Measurements from ENCODE around the gene OR8H3. TPM values are rescaled to one million over a fixed set of nuclear protein-coding genes. Genes with fewer than 3 reads are reported as not detected.

OR8H3 gene
- total RNA-seq = not detected
- not detected for polyA plus RNA-seq
- long read RNA-seq, donor 1 = 0 reads
- long read RNA-seq, donor 2 = 0 reads
- long read RNA-seq, donor 3 = 0 reads
- long read RNA-seq, donor 4 = 0 reads
- long read RNA-seq, donor 5 = 0 reads

GRCh38 chr11:56122073-56122472, at the start of gene OR8H3:
OR8H3 (plus strand) TSS chr11:56122373; CDS start chr11:56122373, 0 bp downstream.
- no peaks in the 10 kb centered on the region for H3K4me1 ChIP-seq (ENCODE audit: control insufficient read depth in 5 of 5, insufficient read depth in 5 of 5, low read length in 5 of 5)
- H3K36me3 ChIP-seq (ENCODE audit: control insufficient read depth in 4 of 4, insufficient read depth in 4 of 4, low read length in 4 of 4) = no peaks in the 10 kb centered on the region
- no peak for ATAC-seq (ENCODE audit: insufficient read depth, low FRiP score)
- H3K27me3 ChIP-seq (ENCODE audit: control insufficient read depth in 3 of 3, insufficient read depth in 3 of 3, low read length in 2 of 3) = no peaks in the 10 kb centered on the region
- no peak within 1 kb of the TSS for H3K4me3 ChIP-seq
- H3K9me3 ChIP-seq (ENCODE audit: control insufficient read depth in 4 of 4, insufficient read depth in 3 of 4, low read length in 3 of 4) = peaks cover 0 to 3% (median 0%) of the 10 kb centered on the region in 4 donors
- no peak for DNase-seq
- 72 to 89% methylated on average over 6 of the region's 6 CpGs for WGBS, 2 donors
- H3K27ac ChIP-seq (ENCODE audit: low read depth in 1 of 2, low read length in 1 of 2) = no peak within 1 kb of the TSS
- H3K9ac ChIP-seq (ENCODE audit: insufficient read depth in 1 of 2, low read length in 2 of 2) = no peak within 1 kb of the TSS
- TF ChIP-seq CTCF (IDR thresholded peaks at IDR 0.05; ENCODE audit: control extremely low read depth, extremely low read depth) = no peak

- Histone ChIP-seq H3K9me3 (ENCODE audit: control insufficient read depth in 4 of 4, insufficient read depth in 3 of 4, low read length in 3 of 4) (peaks cover 0 to 3% (median 0%) of the 10 kb centered on the region in 4 donors), H3K36me3 (ENCODE audit: control insufficient read depth in 4 of 4, insufficient read depth in 4 of 4, low read length in 4 of 4) (no peaks in the 10 kb centered on the region), H3K4me1 (ENCODE audit: control insufficient read depth in 5 of 5, insufficient read depth in 5 of 5, low read length in 5 of 5) (no peaks in the 10 kb centered on the region), H3K27ac (ENCODE audit: low read depth in 1 of 2, low read length in 1 of 2) (no peak overlapping the region), H3K4me3 (no peak overlapping the region), H3K27me3 (ENCODE audit: control insufficient read depth in 3 of 3, insufficient read depth in 3 of 3, low read length in 2 of 3) (no peaks in the 10 kb centered on the region), H3K9ac (ENCODE audit: insufficient read depth in 1 of 2, low read length in 2 of 2) (no peak overlapping the region)
- no peak for TF ChIP-seq CTCF (IDR thresholded peaks at IDR 0.05; ENCODE audit: control extremely low read depth, extremely low read depth)
- ATAC-seq (ENCODE audit: insufficient read depth, low FRiP score) = no peak
- no peak for DNase-seq
- WGBS, 2 donors = 68 to 83% methylated on average over 3 of the region's 3 CpGs
These were observed 32.5 kb upstream of the OR8H3 start for GRCh38 chr11:56089697-56090096.

- TF ChIP-seq CTCF (IDR thresholded peaks at IDR 0.05; ENCODE audit: control extremely low read depth, extremely low read depth) = no peak
- 61 to 78% methylated on average over 3 of the region's 3 CpGs for WGBS, 2 donors
These were observed 29.2 kb upstream of the OR8H3 start, which contains the start of gene OR8I2 for GRCh38 chr11:56093008-56093407. OR8I2 (plus strand) TSS chr11:56093308; CDS start chr11:56093308, 0 bp downstream.

GRCh38 chr11:56103210-56103737, 18.9 kb upstream of the OR8H3 start, which contains the start of gene OR8H2:
OR8H2 (plus strand) TSS chr11:56103687; CDS start chr11:56105043, 1,356 bp downstream.
- TF ChIP-seq CTCF (IDR thresholded peaks at IDR 0.05; ENCODE audit: control extremely low read depth, extremely low read depth) = no peak
- Histone ChIP-seq H3K36me3 (ENCODE audit: control insufficient read depth in 4 of 4, insufficient read depth in 4 of 4, low read length in 4 of 4) (no peaks in the 10 kb centered on the region), H3K9ac (ENCODE audit: insufficient read depth in 1 of 2, low read length in 2 of 2) (no peak within 1 kb of the TSS), H3K4me3 (no peak within 1 kb of the TSS), H3K9me3 (ENCODE audit: control insufficient read depth in 4 of 4, insufficient read depth in 3 of 4, low read length in 3 of 4) (no peaks in the 10 kb centered on the region), H3K27me3 (ENCODE audit: control insufficient read depth in 3 of 3, insufficient read depth in 3 of 3, low read length in 2 of 3) (no peaks in the 10 kb centered on the region), H3K27ac (ENCODE audit: low read depth in 1 of 2, low read length in 1 of 2) (no peak within 1 kb of the TSS), H3K4me1 (ENCODE audit: control insufficient read depth in 5 of 5, insufficient read depth in 5 of 5, low read length in 5 of 5) (no peaks in the 10 kb centered on the region)
- ATAC-seq (ENCODE audit: insufficient read depth, low FRiP score) (no peak), DNase-seq (no peak)

More at GRCh38 chr11:56093008-56093407, 29.2 kb upstream of the OR8H3 start, which contains the start of gene OR8I2:
- no peaks in the 10 kb centered on the region for H3K4me1 ChIP-seq (ENCODE audit: control insufficient read depth in 5 of 5, insufficient read depth in 5 of 5, low read length in 5 of 5)
- H3K4me3 ChIP-seq = no peak within 1 kb of the TSS
- ATAC-seq (ENCODE audit: insufficient read depth, low FRiP score) = no peak
- no peaks in the 10 kb centered on the region for H3K9me3 ChIP-seq (ENCODE audit: control insufficient read depth in 4 of 4, insufficient read depth in 3 of 4, low read length in 3 of 4)
- DNase-seq = no peak
- no peaks in the 10 kb centered on the region for H3K27me3 ChIP-seq (ENCODE audit: control insufficient read depth in 3 of 3, insufficient read depth in 3 of 3, low read length in 2 of 3)
- H3K9ac ChIP-seq (ENCODE audit: insufficient read depth in 1 of 2, low read length in 2 of 2) = no peak within 1 kb of the TSS
- H3K36me3 ChIP-seq (ENCODE audit: control insufficient read depth in 4 of 4, insufficient read depth in 4 of 4, low read length in 4 of 4) = no peaks in the 10 kb centered on the region
- no peak within 1 kb of the TSS for H3K27ac ChIP-seq (ENCODE audit: low read depth in 1 of 2, low read length in 1 of 2)

Measured in lung (tissue), 16 donors.